GM19463 (cell line): Measurements from ENCODE around the gene DYTN.

ENCODE experiments used
- ATAC-seq: cut with Tn5 transposase; IDR thresholded peaks from one replicate; pipeline ENCODE4 v1.9.1; 2021; ENCODE audit warnings: mild to moderate bottlenecking, moderate library complexity; ENCODE audit not compliant: unreplicated experiment

DYTN gene

DNA sequence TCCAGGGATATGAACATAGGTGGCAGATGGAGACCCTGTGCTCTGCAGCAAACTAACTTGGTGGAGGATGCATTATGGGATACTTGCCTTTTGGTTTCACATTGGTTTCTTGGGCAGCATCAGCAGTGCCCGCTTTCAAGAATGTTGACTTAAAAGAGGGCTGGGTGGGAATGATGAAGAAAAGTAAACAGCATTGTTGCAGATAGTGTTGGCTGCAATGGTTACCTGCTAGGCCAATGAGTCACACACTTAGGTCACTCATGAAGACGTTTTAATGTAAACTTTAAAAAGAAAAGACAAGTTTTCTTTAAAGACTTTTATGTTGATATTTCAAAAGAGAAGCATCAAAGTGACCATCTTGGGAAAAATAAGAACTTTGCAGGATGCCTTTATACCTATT lies 102.0 kb downstream of the DYTN start:
- no peak for ATAC-seq

DNA sequence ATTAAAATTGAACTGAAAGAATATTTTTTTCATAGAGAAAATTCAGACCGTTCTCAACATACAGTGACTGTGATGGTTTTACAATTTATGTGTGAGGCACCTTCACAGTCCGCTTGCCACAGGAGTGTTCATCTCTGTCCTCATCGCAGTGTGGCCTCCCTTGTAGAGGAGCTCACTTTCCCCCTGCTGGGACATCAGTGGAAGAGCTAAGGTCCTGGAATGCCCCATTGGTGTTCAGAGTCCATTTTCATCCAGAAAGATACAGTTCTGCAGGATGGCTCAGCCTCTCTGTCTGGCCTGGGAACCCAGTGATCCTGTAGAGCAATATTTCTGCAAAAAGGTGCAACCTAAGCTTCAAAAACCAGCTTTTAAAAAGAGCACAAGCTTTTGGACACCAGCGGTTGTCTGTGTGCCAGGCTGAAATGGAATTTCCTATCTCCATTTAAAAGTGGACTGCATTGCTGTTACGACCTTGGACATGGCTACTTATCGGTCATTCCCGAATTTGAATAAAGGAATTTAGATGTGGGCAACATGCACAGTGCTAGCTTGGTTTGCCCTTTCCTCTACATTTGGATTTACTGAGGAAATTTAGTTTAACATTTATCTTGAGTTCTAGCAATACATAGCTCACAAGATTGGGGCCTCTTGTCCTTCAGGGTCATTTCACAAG lies 102.6 kb downstream of the DYTN start:
- ATAC-seq, result no peak

DNA sequence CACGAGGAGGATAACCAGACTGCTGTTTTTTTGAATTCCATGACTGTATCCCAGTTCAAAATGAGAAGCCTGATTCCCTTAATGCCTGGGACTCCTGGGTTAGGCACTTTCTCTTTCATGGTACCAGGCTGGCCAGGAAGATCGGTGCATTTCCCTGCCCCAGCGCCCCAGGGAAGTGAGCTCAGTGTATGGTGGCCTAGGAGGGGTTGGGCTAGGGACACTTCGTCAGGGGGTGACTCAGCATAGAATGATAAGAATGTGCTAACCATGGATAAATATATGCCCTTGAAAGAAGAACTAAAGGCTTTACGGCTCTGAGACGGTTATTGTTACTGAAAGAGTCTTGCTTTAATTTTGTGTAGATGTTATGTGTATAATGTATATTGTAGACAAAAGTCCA lies 103.4 kb downstream of the DYTN start:
- no peak for ATAC-seq

DNA sequence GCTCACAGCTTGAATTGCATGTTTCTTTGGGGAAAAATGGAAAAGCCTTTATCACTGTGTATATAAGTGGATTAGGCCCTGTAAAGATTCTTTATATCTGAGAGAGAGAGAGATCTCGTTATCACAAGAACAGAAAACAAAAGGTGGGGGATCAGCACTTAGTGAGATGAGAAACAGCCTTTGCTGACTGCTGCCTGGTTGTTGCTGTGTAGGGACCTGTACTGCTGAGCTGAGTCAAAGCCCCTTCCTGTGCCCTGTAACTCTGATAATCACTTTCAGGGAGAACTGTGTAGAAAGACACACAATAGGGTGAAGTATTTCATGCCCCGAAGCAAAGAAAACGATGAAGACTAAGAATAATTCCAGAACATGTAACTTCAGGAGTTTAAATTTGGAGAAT lies 106.5 kb downstream of the DYTN start:
- no peak for ATAC-seq

DNA sequence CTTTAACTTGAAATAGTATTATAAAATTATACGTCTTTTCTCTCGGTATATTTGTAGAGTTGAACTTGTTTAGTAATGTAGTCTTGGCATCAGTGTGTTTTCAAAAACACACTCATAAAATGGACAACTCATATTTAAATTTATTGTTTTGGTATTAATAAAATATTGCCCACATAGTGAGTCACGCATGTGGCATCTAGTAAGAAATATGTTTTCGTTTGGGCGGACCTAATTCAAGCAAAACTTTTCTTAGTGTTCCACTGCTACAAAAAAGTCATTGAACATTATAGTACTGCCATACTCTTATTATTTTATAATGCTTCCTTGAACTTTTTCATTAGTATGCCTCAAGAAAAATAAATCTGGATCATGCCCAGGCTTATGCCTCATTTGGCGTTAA lies 107.0 kb downstream of the DYTN start:
- ATAC-seq, result no peak

DNA sequence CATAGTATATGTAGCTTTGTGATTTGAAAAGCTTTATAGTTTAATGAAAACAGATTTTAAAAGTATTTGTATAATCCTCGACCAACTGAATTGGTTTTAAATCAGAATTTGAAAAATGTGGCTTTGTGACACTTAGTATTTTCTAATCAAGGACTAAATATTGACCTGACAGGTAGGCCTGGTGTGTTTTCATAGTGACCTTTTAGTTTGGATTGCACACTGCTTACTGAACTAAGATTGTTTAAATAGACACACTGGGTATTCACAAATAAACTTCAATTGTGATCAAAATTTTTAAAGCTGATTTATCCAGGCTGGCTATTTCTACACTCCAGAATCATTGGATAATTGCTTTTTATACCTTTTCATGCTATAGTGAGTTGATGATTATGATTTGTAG lies 107.7 kb downstream of the DYTN start:
- no peak for ATAC-seq

DNA sequence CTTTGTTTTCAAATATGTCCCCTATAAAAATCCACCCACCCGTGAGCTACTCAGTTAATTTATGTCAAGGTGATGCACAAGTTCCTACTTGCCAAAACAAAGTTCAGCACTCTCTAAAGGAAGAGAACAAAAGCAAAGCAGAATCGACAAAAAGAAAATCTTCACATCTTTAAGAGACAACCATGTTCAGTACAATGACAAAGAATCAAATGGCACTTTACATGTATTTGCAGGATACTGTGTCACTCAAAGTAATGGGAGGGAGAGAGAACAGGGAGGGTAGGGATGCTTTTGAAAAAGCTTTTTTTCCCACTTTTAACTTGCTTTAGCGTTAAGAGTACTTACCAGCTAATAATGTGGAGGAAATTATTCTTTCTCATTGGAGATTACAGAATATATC lies 115.0 kb downstream of the DYTN start:
- no peak for ATAC-seq
